Central memory CD8-positive, alpha-beta T cell (primary cell): ENCODE results near the gene AKR1A1.
"Not testable (repeated sequence)": the region's sequence is repeated elsewhere in the genome, so short reads cannot be mapped to it uniquely, and the experiment has no call there.

Source experiments
- ATAC-seq: fragments of 150-1000 bp; cut with Tn5 transposase; replicated peaks from 2 replicates; pipeline ENCODE4 v1.10.0; 2022; ENCODE audit warnings: mild to moderate bottlenecking, moderate FRiP score, moderate number of reproducible peaks; ENCODE audit not compliant: poor library complexity, severe bottlenecking; ENCODE audit errors: extremely low read depth
- DNase-seq, 2 donors: peaks; one replicate each; pipeline ENCODE4 v3.0.0; 2021; ENCODE audit warnings: low spot score in 2 of 2
- H3K27ac Mint-ChIP-seq: one replicate; pipeline ENCODE4 v1.8.0; 2022; ENCODE audit warnings: low read depth, mild to moderate bottlenecking, moderate library complexity, mixed read lengths
- H3K27me3 Mint-ChIP-seq: one replicate; pipeline ENCODE4 v1.8.0; 2022; ENCODE audit warnings: mixed read lengths
- H3K36me3 Mint-ChIP-seq: one replicate; pipeline ENCODE4 v1.8.0; 2022; ENCODE audit warnings: mild to moderate bottlenecking, moderate library complexity, mixed read lengths; ENCODE audit not compliant: insufficient read depth
- H3K4me1 Mint-ChIP-seq: one replicate; pipeline ENCODE4 v1.8.0; 2022; ENCODE audit warnings: mixed read lengths
- H3K4me3 Mint-ChIP-seq: one replicate; pipeline ENCODE4 v1.8.0; 2022; ENCODE audit warnings: mild to moderate bottlenecking, moderate library complexity, mixed read lengths
- H3K9me3 Mint-ChIP-seq: one replicate; pipeline ENCODE4 v1.8.0; 2022; ENCODE audit warnings: mixed read lengths

Gene AKR1A1

GRCh38 chr1:45550401-45551351 lies at the start of gene AKR1A1:
Gene AKR1A1 (plus strand): TSS chr1:45550826. CDS start chr1:45561795, 10,969 bp downstream.
- Mint-ChIP-seq H3K36me3 (peaks cover 9% of the 10 kb centered on the region), H3K27me3 (no peaks in the 10 kb centered on the region), H3K9me3 (no peaks in the 10 kb centered on the region), H3K27ac (peak within 1 kb of the TSS; percentile 76), H3K4me1 (peaks cover 20% of the 10 kb centered on the region), H3K4me3 (peak within 1 kb of the TSS; percentile 94)
- ATAC-seq (peak; percentile 96), DNase-seq (peak; percentile 75 to 77)

GRCh38 chr1:45501505-45501859 lies 49.1 kb upstream of the AKR1A1 start:
- Mint-ChIP-seq H3K36me3 (peaks cover 9% of the 10 kb centered on the region), H3K27me3 (no peaks in the 10 kb centered on the region), H3K4me3 (peak overlapping the region; percentile 25), H3K9me3 (no peaks in the 10 kb centered on the region), H3K4me1 (peaks cover 28% of the 10 kb centered on the region), H3K27ac (no peak overlapping the region)
- ATAC-seq (no peak), DNase-seq (no peak)

- Mint-ChIP-seq H3K36me3 (peaks cover 7% of the 10 kb centered on the region), H3K4me3 (no peak overlapping the region), H3K9me3 (no peaks in the 10 kb centered on the region), H3K27ac (no peak overlapping the region), H3K4me1 (peaks cover 25% of the 10 kb centered on the region), H3K27me3 (no peaks in the 10 kb centered on the region)
- ATAC-seq = no peak
- DNase-seq = no peak
Observed at GRCh38 chr1:45503462-45504360, 46.9 kb upstream of the AKR1A1 start.

GRCh38 chr1:45507195-45507594 lies 43.4 kb upstream of the AKR1A1 start:
- Mint-ChIP-seq H3K4me3 (no peak overlapping the region), H3K36me3 (peaks cover 23% of the 10 kb centered on the region), H3K4me1 (no peaks in the 10 kb centered on the region), H3K9me3 (no peaks in the 10 kb centered on the region), H3K27me3 (no peaks in the 10 kb centered on the region), H3K27ac (no peak overlapping the region)
- DNase-seq (no peak), ATAC-seq (no peak)

- Mint-ChIP-seq H3K4me3 (no peak overlapping the region), H3K27me3 (no peaks in the 10 kb centered on the region), H3K36me3 (peaks cover 26% of the 10 kb centered on the region), H3K27ac (no peak overlapping the region), H3K4me1 (no peaks in the 10 kb centered on the region), H3K9me3 (no peaks in the 10 kb centered on the region)
- DNase-seq (no peak), ATAC-seq (no peak)
Observed at GRCh38 chr1:45507893-45508292, 42.7 kb upstream of the AKR1A1 start.

GRCh38 chr1:45508295-45509151 lies 42.1 kb upstream of the AKR1A1 start:
- Mint-ChIP-seq H3K4me1 (no peaks in the 10 kb centered on the region), H3K27ac (no peak overlapping the region), H3K27me3 (no peaks in the 10 kb centered on the region), H3K9me3 (no peaks in the 10 kb centered on the region), H3K36me3 (peaks cover 28% of the 10 kb centered on the region), H3K4me3 (no peak overlapping the region)
- no peak for DNase-seq
- ATAC-seq = no peak

GRCh38 chr1:45510036-45510971 lies 40.3 kb upstream of the AKR1A1 start:
- no peak overlapping the region for H3K27ac Mint-ChIP-seq
- ATAC-seq (no peak), DNase-seq (no peak)
- H3K4me1 Mint-ChIP-seq = no peaks in the 10 kb centered on the region
- peaks cover 41% of the 10 kb centered on the region for H3K36me3 Mint-ChIP-seq
- no peaks in the 10 kb centered on the region for H3K27me3 Mint-ChIP-seq
- no peak overlapping the region for H3K4me3 Mint-ChIP-seq
- no peaks in the 10 kb centered on the region for H3K9me3 Mint-ChIP-seq

- DNase-seq (no peak), ATAC-seq (no peak)
- Mint-ChIP-seq H3K4me1 (no peaks in the 10 kb centered on the region), H3K27me3 (no peaks in the 10 kb centered on the region), H3K36me3 (peaks cover 46% of the 10 kb centered on the region), H3K27ac (no peak overlapping the region), H3K9me3 (no peaks in the 10 kb centered on the region), H3K4me3 (no peak overlapping the region)
Observed at GRCh38 chr1:45510972-45511527, 39.6 kb upstream of the AKR1A1 start.

GRCh38 chr1:45512641-45513054 lies 38.0 kb upstream of the AKR1A1 start:
- H3K27me3 Mint-ChIP-seq = no peaks in the 10 kb centered on the region
- H3K36me3 Mint-ChIP-seq = peaks cover 60% of the 10 kb centered on the region
- H3K27ac Mint-ChIP-seq = no peak overlapping the region
- no peak overlapping the region for H3K4me3 Mint-ChIP-seq
- no peaks in the 10 kb centered on the region for H3K4me1 Mint-ChIP-seq
- ATAC-seq (no peak), DNase-seq (peak in 1 of 2 donors; percentile 37)
- no peaks in the 10 kb centered on the region for H3K9me3 Mint-ChIP-seq

GRCh38 chr1:45513532-45514260 lies 36.9 kb upstream of the AKR1A1 start:
- H3K36me3 Mint-ChIP-seq = peaks cover 66% of the 10 kb centered on the region
- H3K27ac Mint-ChIP-seq, H3K4me1 Mint-ChIP-seq, H3K9me3 Mint-ChIP-seq, H3K4me3 Mint-ChIP-seq, ATAC-seq, DNase-seq, H3K27me3 Mint-ChIP-seq: not testable (repeated sequence)

GRCh38 chr1:45516036-45516435 lies 34.6 kb upstream of the AKR1A1 start:
- Mint-ChIP-seq H3K4me1 (peaks cover 16% of the 10 kb centered on the region), H3K27ac (no peak overlapping the region), H3K9me3 (no peaks in the 10 kb centered on the region), H3K36me3 (peaks cover 56% of the 10 kb centered on the region), H3K4me3 (no peak overlapping the region), H3K27me3 (no peaks in the 10 kb centered on the region)
- DNase-seq = no peak
- ATAC-seq = no peak
